DND-41 (cell line): ENCODE measurements around the gene DOCK4.

Source experiments
- EZH2 ChIP-seq: IDR thresholded peaks from 3 replicates; pipeline ENCODE4 v1.6.1; 2012; ENCODE audit warnings: borderline replicate concordance, low read depth, mild to moderate bottlenecking, moderate library complexity, low read length, inconsistent platforms; ENCODE audit not compliant: severe bottlenecking
- TF ChIP-seq, protein P1 (sequence below): IDR thresholded peaks from 2 replicates; pipeline ENCODE4 v1.5.1; 2012; ENCODE audit warnings: borderline replicate concordance, low read length, moderate library complexity, mild to moderate bottlenecking; ENCODE audit not compliant: poor library complexity, severe bottlenecking; ENCODE audit errors: extremely low read depth

DNA sequence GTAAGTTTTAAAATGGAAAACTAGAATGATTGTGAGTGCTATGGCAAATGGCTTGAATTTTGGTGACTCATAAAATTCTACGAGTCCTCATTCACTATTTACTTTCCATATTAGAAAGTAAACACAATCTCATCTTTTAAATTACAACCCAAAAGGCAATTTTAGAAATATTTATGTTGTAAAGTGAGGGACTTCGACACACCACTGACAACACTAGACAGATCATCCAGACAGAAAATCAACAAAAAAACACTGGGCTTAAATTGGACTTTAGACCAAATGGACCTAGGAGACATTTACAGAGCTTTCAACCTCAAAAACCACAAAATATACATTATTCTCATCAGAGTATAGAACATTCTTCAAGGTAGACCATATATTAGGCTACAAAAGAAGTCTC, 30.4 kb upstream of the DOCK4 start:
- TF ChIP-seq EZH2 = no peak
- TF ChIP-seq, protein P1, sequence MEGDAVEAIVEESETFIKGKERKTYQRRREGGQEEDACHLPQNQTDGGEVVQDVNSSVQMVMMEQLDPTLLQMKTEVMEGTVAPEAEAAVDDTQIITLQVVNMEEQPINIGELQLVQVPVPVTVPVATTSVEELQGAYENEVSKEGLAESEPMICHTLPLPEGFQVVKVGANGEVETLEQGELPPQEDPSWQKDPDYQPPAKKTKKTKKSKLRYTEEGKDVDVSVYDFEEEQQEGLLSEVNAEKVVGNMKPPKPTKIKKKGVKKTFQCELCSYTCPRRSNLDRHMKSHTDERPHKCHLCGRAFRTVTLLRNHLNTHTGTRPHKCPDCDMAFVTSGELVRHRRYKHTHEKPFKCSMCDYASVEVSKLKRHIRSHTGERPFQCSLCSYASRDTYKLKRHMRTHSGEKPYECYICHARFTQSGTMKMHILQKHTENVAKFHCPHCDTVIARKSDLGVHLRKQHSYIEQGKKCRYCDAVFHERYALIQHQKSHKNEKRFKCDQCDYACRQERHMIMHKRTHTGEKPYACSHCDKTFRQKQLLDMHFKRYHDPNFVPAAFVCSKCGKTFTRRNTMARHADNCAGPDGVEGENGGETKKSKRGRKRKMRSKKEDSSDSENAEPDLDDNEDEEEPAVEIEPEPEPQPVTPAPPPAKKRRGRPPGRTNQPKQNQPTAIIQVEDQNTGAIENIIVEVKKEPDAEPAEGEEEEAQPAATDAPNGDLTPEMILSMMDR = no peak
